IMR-90 (cell line): ENCODE data around the gene SMKR1. TPM values are rescaled to one million over a fixed set of nuclear protein-coding genes. Genes with fewer than 3 reads are reported as not detected.

Source experiments
- ATAC-seq: fragments of 200-7000 bp; cut with Tn5 transposase; 2 replicates; pipeline ENCODE4 v1.9.1; 2020; ENCODE audit warnings: low read depth, mild to moderate bottlenecking, moderate library complexity
- BruUV-seq: library from RNA; stranded (reverse); fragments of 400-500 nt; replicated peaks from 2 replicates; lab custom pipeline; 2021; lab: Mats Ljungman, UMichigan
- CTCF ChIA-PET: fragments of 300-600 bp; formaldehyde crosslinking; extraction: SDS; loops from one replicate; lab custom pipeline; 2021; ENCODE audit warnings: antibody characterized with exemption; lab: Yijun Ruan, JAX
- POLR2A ChIA-PET: fragments of 300-600 bp; sonication (Branson Sonifier 250); formaldehyde crosslinking; loops from one replicate; lab custom pipeline; 2022; ENCODE audit warnings: antibody characterized with exemption; ENCODE audit not compliant: unreplicated experiment; lab: Charles Lee
- DNase-seq: peaks from one replicate; pipeline ENCODE4 v3.0.0; 2013
- H2AFZ ChIP-seq: replicated peaks from 2 replicates; pipeline ENCODE3; 2013; ENCODE audit warnings: low read length, mild to moderate bottlenecking; ENCODE audit not compliant: poor library complexity
- H2AK5ac ChIP-seq: 2 replicates; pipeline ENCODE4 v1.6.1; 2013; ENCODE audit warnings: low read depth, low read length, inconsistent platforms
- H2AK9ac ChIP-seq: replicated peaks from 2 replicates; pipeline ENCODE3; 2013; ENCODE audit warnings: mild to moderate bottlenecking, low read depth, low read length, moderate library complexity; ENCODE audit not compliant: poor library complexity
- H2BK120ac ChIP-seq: 2 replicates; pipeline ENCODE4 v1.6.1; 2013; ENCODE audit warnings: low read depth, low read length, inconsistent platforms
- H2BK15ac ChIP-seq: 3 replicates; pipeline ENCODE4 v1.6.1; 2013; ENCODE audit warnings: low read depth, low read length, inconsistent platforms
- H2BK20ac ChIP-seq: 2 replicates; pipeline ENCODE4 v1.6.1; 2013; ENCODE audit warnings: low read depth, mild to moderate bottlenecking, inconsistent platforms, low read length, moderate library complexity
- H2BK5ac ChIP-seq: 2 replicates; pipeline ENCODE4 v1.6.1; 2013; ENCODE audit warnings: mild to moderate bottlenecking, low read depth, low read length, inconsistent platforms; ENCODE audit not compliant: poor library complexity, severe bottlenecking
- H3K14ac ChIP-seq: replicated peaks from 2 replicates; pipeline ENCODE4 v1.6.1; 2013; ENCODE audit warnings: low read depth, low read length, inconsistent platforms
- H3K18ac ChIP-seq: 2 replicates; pipeline ENCODE4 v1.6.1; 2013; ENCODE audit warnings: low read depth, low read length, control low read depth
- H3K23ac ChIP-seq: 2 replicates; pipeline ENCODE4 v1.6.1; 2013; ENCODE audit warnings: low read depth, low read length, inconsistent platforms
- H3K27ac ChIP-seq: 2 replicates; pipeline ENCODE4 v1.5.1; 2013; ENCODE audit warnings: mild to moderate bottlenecking, control low read depth, low read length; ENCODE audit not compliant: insufficient read depth
- H3K27me3 ChIP-seq: 2 replicates; pipeline ENCODE4 v1.6.1; 2013; ENCODE audit warnings: low read length; ENCODE audit not compliant: control insufficient read depth, insufficient read depth
- H3K36me3 ChIP-seq: 2 replicates; pipeline ENCODE4 v1.6.1; 2013; ENCODE audit warnings: low read length, mixed read lengths; ENCODE audit not compliant: control insufficient read depth, insufficient read depth
- H3K4ac ChIP-seq: 2 replicates; pipeline ENCODE4 v1.6.1; 2013; ENCODE audit warnings: low read depth, low read length, inconsistent platforms
- H3K4me1 ChIP-seq: 2 replicates; pipeline ENCODE4 v1.6.1; 2013; ENCODE audit warnings: low read length, mixed read lengths; ENCODE audit not compliant: control insufficient read depth, insufficient read depth
- H3K4me2 ChIP-seq: 2 replicates; pipeline ENCODE4 v1.6.1; 2013; ENCODE audit warnings: low read depth, mild to moderate bottlenecking, control low read depth, low read length, moderate library complexity
- H3K4me3 ChIP-seq: 2 replicates; pipeline ENCODE4 v1.5.1; 2013; ENCODE audit warnings: low read depth, mild to moderate bottlenecking, control low read depth, low read length, moderate library complexity; ENCODE audit not compliant: insufficient read depth
- H3K56ac ChIP-seq: 2 replicates; pipeline ENCODE4 v1.6.1; 2013; ENCODE audit warnings: low read length, inconsistent platforms; ENCODE audit not compliant: insufficient read depth; ENCODE audit errors: extremely low read depth
- H3K79me1 ChIP-seq, 2 experiments: 2 replicates each; pipeline ENCODE4 v1.6.1; 2013; ENCODE audit warnings: low read length in 2 of 2, inconsistent platforms in 1 of 2, low read depth in 1 of 2
- H3K9ac ChIP-seq: 2 replicates; pipeline ENCODE4 v1.6.1; 2013; ENCODE audit warnings: low read depth, low read length, control low read depth
- H3K9me1 ChIP-seq: 2 replicates; pipeline ENCODE4 v1.6.1; 2013; ENCODE audit warnings: low read length, inconsistent platforms; ENCODE audit not compliant: insufficient read depth
- H3K9me3 ChIP-seq: 2 replicates; pipeline ENCODE4 v1.6.1; 2013; ENCODE audit warnings: low read length; ENCODE audit not compliant: control insufficient read depth, insufficient read depth
- H4K20me1 ChIP-seq: 2 replicates; pipeline ENCODE4 v1.6.1; 2013; ENCODE audit warnings: low read length, inconsistent platforms; ENCODE audit not compliant: insufficient read depth
- H4K5ac ChIP-seq: 2 replicates; pipeline ENCODE4 v1.6.1; 2013; ENCODE audit warnings: mild to moderate bottlenecking, low read depth, low read length, control low read depth
- H4K8ac ChIP-seq, 2 experiments: 2 replicates each; pipeline ENCODE4 v1.6.1; 2013; ENCODE audit warnings: low read depth in 2 of 2, low read length in 2 of 2, control low read depth in 1 of 2, inconsistent platforms in 1 of 2
- H4K91ac ChIP-seq: 2 replicates; pipeline ENCODE4 v1.6.1; 2013; ENCODE audit warnings: low read depth, low read length, inconsistent platforms; ENCODE audit not compliant: insufficient read depth
- BHLHE40 ChIP-seq: fragments of 150-350 bp; IDR thresholded peaks from 2 replicates; pipeline ENCODE4 v1.6.1; 2016; ENCODE audit warnings: mild to moderate bottlenecking, low read depth, low read length
- CEBPB ChIP-seq: IDR thresholded peaks from 2 replicates; pipeline ENCODE4 v1.6.1; 2012; ENCODE audit warnings: low read depth, low read length, improper control_type of control experiment
- CHD1 ChIP-seq: IDR thresholded peaks from 2 replicates; pipeline ENCODE4 v1.6.1; 2012; ENCODE audit warnings: low read depth, low read length, improper control_type of control experiment
- FOS ChIP-seq: fragments of 150-350 bp; IDR thresholded peaks from 2 replicates; pipeline ENCODE4 v1.6.1; 2016; ENCODE audit warnings: low read depth, low read length
- MAFK ChIP-seq: IDR thresholded peaks from 2 replicates; pipeline ENCODE4 v1.6.1; 2012; ENCODE audit warnings: low read depth, low read length, improper control_type of control experiment
- MAZ ChIP-seq: IDR thresholded peaks from 2 replicates; pipeline ENCODE4 v1.6.1; 2012; ENCODE audit warnings: low read depth, mild to moderate bottlenecking, low read length, improper control_type of control experiment, moderate library complexity, borderline replicate concordance
- MXI1 ChIP-seq: IDR thresholded peaks from 2 replicates; pipeline ENCODE4 v1.6.1; 2012; ENCODE audit warnings: low read depth, mild to moderate bottlenecking, low read length, moderate library complexity, borderline replicate concordance
- NFE2L2 ChIP-seq: fragments of 150-350 bp; IDR thresholded peaks from 2 replicates; pipeline ENCODE4 v1.6.1; 2016; ENCODE audit warnings: low read depth, mild to moderate bottlenecking, low read length
- POLR2A ChIP-seq: IDR thresholded peaks from 2 replicates; pipeline ENCODE4 v1.6.1; 2012; ENCODE audit warnings: mild to moderate bottlenecking, low read depth, low read length
- RAD21 ChIP-seq: IDR thresholded peaks from 2 replicates; pipeline ENCODE4 v1.6.1; 2012; ENCODE audit warnings: low read length, improper control_type of control experiment
- RCOR1 ChIP-seq: IDR thresholded peaks from 2 replicates; pipeline ENCODE4 v1.6.1; 2012; ENCODE audit warnings: mild to moderate bottlenecking, low read length, improper control_type of control experiment; ENCODE audit not compliant: insufficient replicate concordance
- RFX5 ChIP-seq: IDR thresholded peaks from 2 replicates; pipeline ENCODE4 v1.8.0; 2012; ENCODE audit warnings: low read depth, mild to moderate bottlenecking, low read length, moderate library complexity
- SMC3 ChIP-seq: fragments of 150-350 bp; IDR thresholded peaks from 2 replicates; pipeline ENCODE4 v1.6.1; 2016; ENCODE audit warnings: low read depth, mild to moderate bottlenecking, antibody characterized with exemption, low read length, moderate library complexity
- WGBS, 2 experiments: methylation state at CpG; one replicate each; pipeline versions ENCODE4 v1.1.5 to v1.1.7; 2013; ENCODE audit warnings: missing lambda C conversion rate in 2 of 2; ENCODE audit not compliant: insufficient read length in 1 of 2; ENCODE audit errors: extremely low coverage in 2 of 2; 5-methylcytosine and 5-hydroxymethylcytosine counted together
- dilution Hi-C: fragments of 300-500 bp; cut with HindIII; formaldehyde crosslinking; loops from one replicate; pipeline ENCODE4 v1.14.3; 2018; ENCODE audit warnings: low sequenced_read_pairs; ENCODE audit not compliant: unreplicated experiment
- in situ Hi-C: fragments of 300-500 bp; cut with MboI; formaldehyde crosslinking; loops from 3 replicates; pipeline ENCODE4 v1.14.3; 2019; ENCODE audit warnings: low sequenced_read_pairs, inconsistent platforms, mixed read lengths
- intact Hi-C: fragments of 100-400 bp; cut with micrococcal nuclease; formaldehyde crosslinking; loops from 2 replicates; pipeline ENCODE4 v1.10.0; 2022
- polyA plus RNA-seq, 3 experiments: library from polyadenylated mRNA; depleted of rRNA; stranded (reverse); fragments of >200 nt; gene quantifications; 2 replicates each; pipeline ENCODE4 v1.2.3, GENCODE V29; 2012; ENCODE audit warnings: low replicate concordance in 1 of 3
- total RNA-seq: library from RNA; depleted of rRNA; stranded (reverse); fragments of >200 nt; gene quantifications from 2 replicates; pipeline ENCODE4 v1.2.3, GENCODE V29; 2012
- TF ChIP-seq, protein P1 (sequence below): fragments of 150-350 bp; IDR thresholded peaks from 2 replicates; pipeline ENCODE4 v1.6.1; 2017; ENCODE audit warnings: mild to moderate bottlenecking, antibody characterized with exemption, low read length, low read depth
- TF ChIP-seq, protein P2 (sequence below): conservative IDR thresholded peaks from 2 replicates; pipeline ENCODE4 v1.5.1; 2012; ENCODE audit warnings: mild to moderate bottlenecking, low read depth, low read length, improper control_type of control experiment
- TF ChIP-seq, protein P3 (sequence below): fragments of 150-350 bp; IDR thresholded peaks from 2 replicates; pipeline ENCODE4 v1.6.1; 2016; ENCODE audit warnings: low read depth, mild to moderate bottlenecking, low read length, moderate library complexity, borderline replicate concordance

SMKR1 gene
- total and polyA plus RNA-seq, 2 of the 4 experiments (the other 2 are of a cell fraction): 0.26 TPM; not detected in 1

DNA sequence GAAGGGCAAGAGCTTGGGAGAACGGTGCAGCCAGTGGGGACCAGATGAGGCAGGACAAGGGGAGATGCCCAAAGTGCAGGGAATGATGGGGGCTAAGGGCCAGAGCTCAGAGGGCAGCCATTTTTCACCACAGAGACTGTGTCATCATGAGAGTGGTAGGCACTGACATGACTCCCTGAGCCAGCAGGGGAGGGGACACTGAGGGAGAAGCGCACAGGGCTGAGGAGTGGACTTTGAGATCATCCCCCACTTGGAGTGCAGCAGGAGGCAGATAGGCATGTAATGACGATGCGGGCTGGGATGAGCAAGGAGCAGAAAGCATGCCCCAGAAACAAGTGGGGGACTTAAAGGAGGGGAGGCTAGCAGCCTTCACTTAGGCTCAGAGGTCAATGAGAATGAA, 5.2 kb upstream of the SMKR1 start:
- Histone ChIP-seq H3K27me3 (peaks cover 14% of the 10 kb centered on the region), H3K4me2 (no peak overlapping the region), H3K14ac (no peak overlapping the region), H4K8ac (no peak overlapping the region), H3K23ac (no peak overlapping the region), H2AK9ac (no peak overlapping the region), H3K9me1 (no peaks in the 10 kb centered on the region), H2BK5ac (no peak overlapping the region), H3K4me3 (no peak overlapping the region), H2AFZ (no peak overlapping the region), H3K27ac (no peak overlapping the region), H4K5ac (no peak overlapping the region), H4K91ac (no peak overlapping the region), H3K9me3 (no peaks in the 10 kb centered on the region), H4K20me1 (no peaks in the 10 kb centered on the region), H3K4me1 (peaks cover 3% of the 10 kb centered on the region; the same call in 1 of the 2 replicates), H3K56ac (no peak overlapping the region), H2AK5ac (no peak overlapping the region; the same call in 1 of the 2 replicates), H3K79me1 (no peaks in the 10 kb centered on the region), H3K36me3 (no peaks in the 10 kb centered on the region), H3K4ac (no peak overlapping the region), H2BK120ac (no peak overlapping the region), H2BK20ac (no peak overlapping the region), H3K18ac (no peak overlapping the region), H2BK15ac (no peak overlapping the region), H3K9ac (no peak overlapping the region)
- WGBS, 2 experiments: 100% methylated on average over 1 of the region's 4 CpGs; no CpG with 5 or more reads in 1 of the 2 experiments
- intact Hi-C loops (no loop called here), dilution Hi-C loops (no loop called here), in situ Hi-C loops (loop anchor here (25.0 kb wide), 1 partner anchor 515 kb away; no protein-coding TSS in a partner anchor)
- ChIA-PET CTCF (no interaction called here), POLR2A (interaction anchor here (0.6 kb wide), 1 partner anchor 543 kb away, joined by 7 read pairs; no protein-coding TSS in a partner anchor)
- ATAC-seq (no peak), DNase-seq (no peak)
- TF ChIP-seq MAFK (no peak), CEBPB (no peak), MXI1 (no peak), MAZ (no peak), SMC3 (no peak), RAD21 (no peak), RCOR1 (no peak), RFX5 (no peak), NFE2L2 (no peak), BHLHE40 (no peak), FOS (no peak), POLR2A (no peak), CHD1 (no peak)
- TF ChIP-seq, protein P1, sequence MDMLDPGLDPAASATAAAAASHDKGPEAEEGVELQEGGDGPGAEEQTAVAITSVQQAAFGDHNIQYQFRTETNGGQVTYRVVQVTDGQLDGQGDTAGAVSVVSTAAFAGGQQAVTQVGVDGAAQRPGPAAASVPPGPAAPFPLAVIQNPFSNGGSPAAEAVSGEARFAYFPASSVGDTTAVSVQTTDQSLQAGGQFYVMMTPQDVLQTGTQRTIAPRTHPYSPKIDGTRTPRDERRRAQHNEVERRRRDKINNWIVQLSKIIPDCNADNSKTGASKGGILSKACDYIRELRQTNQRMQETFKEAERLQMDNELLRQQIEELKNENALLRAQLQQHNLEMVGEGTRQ: no peak
- TF ChIP-seq, protein P2, sequence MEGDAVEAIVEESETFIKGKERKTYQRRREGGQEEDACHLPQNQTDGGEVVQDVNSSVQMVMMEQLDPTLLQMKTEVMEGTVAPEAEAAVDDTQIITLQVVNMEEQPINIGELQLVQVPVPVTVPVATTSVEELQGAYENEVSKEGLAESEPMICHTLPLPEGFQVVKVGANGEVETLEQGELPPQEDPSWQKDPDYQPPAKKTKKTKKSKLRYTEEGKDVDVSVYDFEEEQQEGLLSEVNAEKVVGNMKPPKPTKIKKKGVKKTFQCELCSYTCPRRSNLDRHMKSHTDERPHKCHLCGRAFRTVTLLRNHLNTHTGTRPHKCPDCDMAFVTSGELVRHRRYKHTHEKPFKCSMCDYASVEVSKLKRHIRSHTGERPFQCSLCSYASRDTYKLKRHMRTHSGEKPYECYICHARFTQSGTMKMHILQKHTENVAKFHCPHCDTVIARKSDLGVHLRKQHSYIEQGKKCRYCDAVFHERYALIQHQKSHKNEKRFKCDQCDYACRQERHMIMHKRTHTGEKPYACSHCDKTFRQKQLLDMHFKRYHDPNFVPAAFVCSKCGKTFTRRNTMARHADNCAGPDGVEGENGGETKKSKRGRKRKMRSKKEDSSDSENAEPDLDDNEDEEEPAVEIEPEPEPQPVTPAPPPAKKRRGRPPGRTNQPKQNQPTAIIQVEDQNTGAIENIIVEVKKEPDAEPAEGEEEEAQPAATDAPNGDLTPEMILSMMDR: no peak
- TF ChIP-seq, protein P3, sequence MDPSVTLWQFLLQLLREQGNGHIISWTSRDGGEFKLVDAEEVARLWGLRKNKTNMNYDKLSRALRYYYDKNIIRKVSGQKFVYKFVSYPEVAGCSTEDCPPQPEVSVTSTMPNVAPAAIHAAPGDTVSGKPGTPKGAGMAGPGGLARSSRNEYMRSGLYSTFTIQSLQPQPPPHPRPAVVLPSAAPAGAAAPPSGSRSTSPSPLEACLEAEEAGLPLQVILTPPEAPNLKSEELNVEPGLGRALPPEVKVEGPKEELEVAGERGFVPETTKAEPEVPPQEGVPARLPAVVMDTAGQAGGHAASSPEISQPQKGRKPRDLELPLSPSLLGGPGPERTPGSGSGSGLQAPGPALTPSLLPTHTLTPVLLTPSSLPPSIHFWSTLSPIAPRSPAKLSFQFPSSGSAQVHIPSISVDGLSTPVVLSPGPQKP: no peak
- no TSS peak for BruUV-seq
